ENCODE measurements around the gene GSTM4. TPM values are rescaled to one million over a fixed set of nuclear protein-coding genes. Genes with fewer than 3 reads are reported as not detected.
"Not testable (repeated sequence)": the region's sequence is repeated elsewhere in the genome, so short reads cannot be mapped to it uniquely, and the experiment has no call there.

GSTM4 gene
- total and polyA plus RNA-seq, 2 donors (not counting 1 experiment from before 2014, with no cell fraction given), result 17.7 to 30.8 TPM

DNA sequence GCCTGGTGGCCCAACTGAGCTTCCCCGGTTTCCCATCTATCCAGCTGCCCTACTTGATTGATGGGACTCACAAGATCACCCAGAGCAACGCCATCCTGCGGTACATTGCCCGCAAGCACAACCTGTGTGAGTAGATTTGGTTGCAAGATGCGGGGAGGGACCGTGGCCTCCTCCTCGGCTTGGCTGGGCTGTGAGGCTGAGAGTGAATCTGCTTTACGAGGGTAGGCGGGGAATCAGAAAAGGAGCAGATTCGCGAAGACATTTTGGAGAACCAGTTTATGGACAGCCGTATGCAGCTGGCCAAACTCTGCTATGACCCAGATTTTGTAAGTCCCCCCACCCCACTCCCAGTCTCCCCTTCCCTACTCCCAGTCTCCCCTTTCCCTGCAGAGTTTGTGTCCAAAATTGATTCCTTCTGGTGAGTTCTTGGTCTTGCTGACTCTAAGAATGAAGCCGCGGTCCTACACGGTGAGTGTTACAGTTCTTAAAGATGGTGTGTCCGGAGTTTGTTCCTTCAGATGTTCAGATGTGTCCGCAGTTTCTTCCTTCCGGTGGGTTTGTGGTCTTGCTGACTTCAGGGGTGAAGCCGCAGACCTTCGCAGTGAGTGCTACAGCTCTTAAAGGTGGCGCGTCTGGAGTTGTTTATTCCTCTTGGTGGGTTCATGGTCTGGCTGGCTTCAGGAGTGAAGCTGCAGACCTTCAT is 13.5 kb downstream of the GSTM4 start:
- H3K4me3 ChIP-seq (replicated peaks in 1 of 4; ENCODE audit: control extremely low read depth in 1 of 4, insufficient read depth in 1 of 4, low read depth in 3 of 4, low read length in 4 of 4), result no peak overlapping the region
- no peak overlapping the region for H2AFZ ChIP-seq (ENCODE audit: low read length)
- H3K9me3 ChIP-seq (ENCODE audit: control insufficient read depth, insufficient read depth, low read depth, low read length), result no peaks in the 10 kb centered on the region
- no peaks in the 10 kb centered on the region for H4K20me1 ChIP-seq (ENCODE audit: control insufficient read depth, extremely low read depth, insufficient read depth, low read length)
- no peaks in the 10 kb centered on the region for H3K4me1 ChIP-seq (ENCODE audit: control insufficient read depth, extremely low read depth, insufficient read depth, low read length)
- no peak overlapping the region for H3K27ac ChIP-seq (ENCODE audit: insufficient read depth, low read length)
- no peak overlapping the region for H3K9ac ChIP-seq (ENCODE audit: insufficient read depth, low read length)
- no peaks in the 10 kb centered on the region for H3K79me2 ChIP-seq (ENCODE audit: control insufficient read depth, insufficient read depth, low read length)
- no peak for TF ChIP-seq EZH2 (IDR thresholded peaks at IDR 0.05; ENCODE audit: low read length, missing control alignments)
- TF ChIP-seq, protein P1, sequence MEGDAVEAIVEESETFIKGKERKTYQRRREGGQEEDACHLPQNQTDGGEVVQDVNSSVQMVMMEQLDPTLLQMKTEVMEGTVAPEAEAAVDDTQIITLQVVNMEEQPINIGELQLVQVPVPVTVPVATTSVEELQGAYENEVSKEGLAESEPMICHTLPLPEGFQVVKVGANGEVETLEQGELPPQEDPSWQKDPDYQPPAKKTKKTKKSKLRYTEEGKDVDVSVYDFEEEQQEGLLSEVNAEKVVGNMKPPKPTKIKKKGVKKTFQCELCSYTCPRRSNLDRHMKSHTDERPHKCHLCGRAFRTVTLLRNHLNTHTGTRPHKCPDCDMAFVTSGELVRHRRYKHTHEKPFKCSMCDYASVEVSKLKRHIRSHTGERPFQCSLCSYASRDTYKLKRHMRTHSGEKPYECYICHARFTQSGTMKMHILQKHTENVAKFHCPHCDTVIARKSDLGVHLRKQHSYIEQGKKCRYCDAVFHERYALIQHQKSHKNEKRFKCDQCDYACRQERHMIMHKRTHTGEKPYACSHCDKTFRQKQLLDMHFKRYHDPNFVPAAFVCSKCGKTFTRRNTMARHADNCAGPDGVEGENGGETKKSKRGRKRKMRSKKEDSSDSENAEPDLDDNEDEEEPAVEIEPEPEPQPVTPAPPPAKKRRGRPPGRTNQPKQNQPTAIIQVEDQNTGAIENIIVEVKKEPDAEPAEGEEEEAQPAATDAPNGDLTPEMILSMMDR (conservative IDR thresholded peaks at IDR 0.05 in 1 of 2, IDR thresholded peaks at IDR 0.05 in 1 of 2; ENCODE audit: low read depth in 1 of 2, low read length in 2 of 2), result no peak
- no peak for DNase-seq (ENCODE audit: low read depth in 2 of 2)
- no peaks in the 10 kb centered on the region for H3K27me3 ChIP-seq (ENCODE audit: control insufficient read depth, insufficient read depth, low read length)
- no peaks in the 10 kb centered on the region for H3K36me3 ChIP-seq (ENCODE audit: control insufficient read depth, insufficient read depth, low read length)
- no peak overlapping the region for H3K4me2 ChIP-seq (ENCODE audit: extremely low read depth, insufficient read depth, low read length)

DNA sequence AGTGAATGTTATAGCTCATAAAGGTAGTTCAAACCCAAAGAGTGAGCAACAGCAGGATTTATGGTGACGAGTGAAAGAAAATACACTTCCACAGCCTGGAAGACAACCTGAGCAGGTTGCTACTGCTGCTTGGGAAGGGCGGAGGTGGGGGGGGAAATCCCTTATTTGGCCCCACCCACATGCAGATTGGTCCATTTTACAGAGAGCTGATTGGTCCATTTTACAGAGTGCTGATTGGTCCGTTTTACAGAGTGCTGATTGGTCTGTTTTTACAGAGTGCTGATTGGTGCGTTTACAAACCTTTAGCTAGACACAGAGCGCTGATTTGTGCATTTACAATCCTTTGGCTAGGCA is 14.0 kb downstream of the GSTM4 start:
- H3K36me3 ChIP-seq (ENCODE audit: control insufficient read depth, insufficient read depth, low read length); H3K79me2 ChIP-seq (ENCODE audit: control insufficient read depth, insufficient read depth, low read length); H3K4me3 ChIP-seq (replicated peaks in 1 of 4; ENCODE audit: control extremely low read depth in 1 of 4, insufficient read depth in 1 of 4, low read depth in 3 of 4, low read length in 4 of 4); H2AFZ ChIP-seq (ENCODE audit: low read length); H3K9ac ChIP-seq (ENCODE audit: insufficient read depth, low read length); H4K20me1 ChIP-seq (ENCODE audit: control insufficient read depth, extremely low read depth, insufficient read depth, low read length); H3K27me3 ChIP-seq (ENCODE audit: control insufficient read depth, insufficient read depth, low read length); H3K27ac ChIP-seq (ENCODE audit: insufficient read depth, low read length); H3K4me2 ChIP-seq (ENCODE audit: extremely low read depth, insufficient read depth, low read length); DNase-seq (ENCODE audit: low read depth in 2 of 2); H3K4me1 ChIP-seq (ENCODE audit: control insufficient read depth, extremely low read depth, insufficient read depth, low read length); H3K9me3 ChIP-seq (ENCODE audit: control insufficient read depth, insufficient read depth, low read depth, low read length): not testable (repeated sequence)

DNA sequence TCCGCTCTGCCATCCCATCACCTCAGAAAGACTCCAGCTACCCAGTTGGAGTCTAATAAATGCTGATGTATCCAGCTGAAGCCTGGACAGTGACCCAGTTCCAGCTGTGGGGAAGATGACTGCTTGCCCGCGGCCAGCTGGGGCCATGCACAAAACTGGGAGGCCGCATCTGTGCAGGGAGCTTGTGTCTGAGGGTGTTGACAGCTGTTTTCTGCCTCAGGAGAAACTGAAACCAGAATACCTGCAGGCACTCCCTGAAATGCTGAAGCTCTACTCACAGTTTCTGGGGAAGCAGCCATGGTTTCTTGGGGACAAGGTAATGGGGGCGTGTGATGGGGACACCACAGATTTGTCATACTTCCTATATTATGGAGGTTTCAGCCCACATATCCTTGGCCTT is 15.2 kb downstream of the GSTM4 start:
- H4K20me1 ChIP-seq (ENCODE audit: control insufficient read depth, extremely low read depth, insufficient read depth, low read length), result no peaks in the 10 kb centered on the region
- H3K27me3 ChIP-seq (ENCODE audit: control insufficient read depth, insufficient read depth, low read length), result no peaks in the 10 kb centered on the region
- no peak overlapping the region for H3K27ac ChIP-seq (ENCODE audit: insufficient read depth, low read length)
- no peak overlapping the region for H3K4me2 ChIP-seq (ENCODE audit: extremely low read depth, insufficient read depth, low read length)
- H3K9me3 ChIP-seq (ENCODE audit: control insufficient read depth, insufficient read depth, low read depth, low read length), result no peaks in the 10 kb centered on the region
- H3K9ac ChIP-seq (ENCODE audit: insufficient read depth, low read length), result no peak overlapping the region
- DNase-seq (ENCODE audit: low read depth in 2 of 2), result no peak
- no peaks in the 10 kb centered on the region for H3K4me1 ChIP-seq (ENCODE audit: control insufficient read depth, extremely low read depth, insufficient read depth, low read length)
- no peak overlapping the region for H2AFZ ChIP-seq (ENCODE audit: low read length)
- H3K4me3 ChIP-seq (replicated peaks in 1 of 4; ENCODE audit: control extremely low read depth in 1 of 4, insufficient read depth in 1 of 4, low read depth in 3 of 4, low read length in 4 of 4), result no peak overlapping the region
- no peaks in the 10 kb centered on the region for H3K36me3 ChIP-seq (ENCODE audit: control insufficient read depth, insufficient read depth, low read length)
- no peaks in the 10 kb centered on the region for H3K79me2 ChIP-seq (ENCODE audit: control insufficient read depth, insufficient read depth, low read length)
- TF ChIP-seq EZH2 (IDR thresholded peaks at IDR 0.05; ENCODE audit: low read length, missing control alignments), result no peak
- TF ChIP-seq, protein P1 (conservative IDR thresholded peaks at IDR 0.05 in 1 of 2, IDR thresholded peaks at IDR 0.05 in 1 of 2; ENCODE audit: low read depth in 1 of 2, low read length in 2 of 2), result no peak

DNA sequence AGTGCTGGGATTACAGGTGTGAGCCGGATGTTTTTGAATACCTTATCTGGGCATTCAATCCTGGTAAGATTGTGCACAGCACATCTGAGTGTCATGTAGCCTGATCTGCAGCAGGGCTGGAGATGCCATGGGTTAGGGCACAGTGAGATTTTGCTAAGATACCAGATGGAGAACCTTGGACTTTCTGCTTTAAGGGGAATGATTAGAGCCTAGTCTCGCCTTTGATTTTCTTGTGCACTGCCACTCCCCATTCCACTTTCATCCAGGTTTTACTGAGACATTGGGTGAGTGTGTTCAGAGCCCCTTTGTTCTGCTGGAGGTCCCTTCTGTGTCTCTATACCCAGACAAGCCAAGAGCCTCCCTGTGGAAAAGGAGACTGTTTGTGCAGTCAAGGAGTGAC is 18.0 kb downstream of the GSTM4 start:
- H3K4me1 ChIP-seq (ENCODE audit: control insufficient read depth, extremely low read depth, insufficient read depth, low read length); H2AFZ ChIP-seq (ENCODE audit: low read length); H3K79me2 ChIP-seq (ENCODE audit: control insufficient read depth, insufficient read depth, low read length); H3K4me2 ChIP-seq (ENCODE audit: extremely low read depth, insufficient read depth, low read length); H4K20me1 ChIP-seq (ENCODE audit: control insufficient read depth, extremely low read depth, insufficient read depth, low read length); H3K9ac ChIP-seq (ENCODE audit: insufficient read depth, low read length); H3K9me3 ChIP-seq (ENCODE audit: control insufficient read depth, insufficient read depth, low read depth, low read length); H3K4me3 ChIP-seq (replicated peaks in 1 of 4; ENCODE audit: control extremely low read depth in 1 of 4, insufficient read depth in 1 of 4, low read depth in 3 of 4, low read length in 4 of 4); H3K36me3 ChIP-seq (ENCODE audit: control insufficient read depth, insufficient read depth, low read length); H3K27me3 ChIP-seq (ENCODE audit: control insufficient read depth, insufficient read depth, low read length); DNase-seq (ENCODE audit: low read depth in 2 of 2); H3K27ac ChIP-seq (ENCODE audit: insufficient read depth, low read length): not testable (repeated sequence)

DNA sequence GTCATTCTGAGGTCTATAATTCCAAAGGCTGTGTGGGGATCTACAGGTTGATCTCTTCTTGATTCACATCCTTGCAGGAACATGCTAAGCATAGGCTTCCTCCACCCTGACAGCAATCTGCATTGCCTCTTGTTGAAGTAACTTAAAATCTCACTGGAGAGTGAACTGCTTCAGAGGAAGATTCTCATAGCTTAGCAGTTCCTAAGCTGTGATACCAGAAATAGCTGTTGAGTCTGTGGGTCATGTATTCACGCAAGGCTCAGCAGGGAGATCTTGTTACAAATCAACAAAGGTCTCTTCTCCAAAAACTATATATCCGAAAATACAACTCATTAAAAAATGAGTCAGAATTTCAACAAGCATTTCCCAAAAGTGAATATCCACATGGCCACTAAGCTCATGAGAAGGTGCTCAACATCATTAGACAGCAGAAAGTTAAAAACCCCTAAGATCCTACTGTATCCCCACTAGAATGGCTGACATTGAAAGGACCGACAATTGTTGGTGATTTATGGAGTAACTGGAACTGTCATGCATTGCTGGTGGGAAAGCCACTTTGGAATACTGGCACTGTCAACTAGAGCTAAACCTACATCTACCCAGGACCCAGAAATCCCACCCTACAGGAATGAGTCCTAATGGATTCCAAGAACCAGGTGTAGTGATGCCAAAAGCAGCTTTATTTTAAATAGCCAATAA is 20.9 kb downstream of the GSTM4 start:
- H3K27ac ChIP-seq (ENCODE audit: insufficient read depth, low read length); H3K36me3 ChIP-seq (ENCODE audit: control insufficient read depth, insufficient read depth, low read length); H3K27me3 ChIP-seq (ENCODE audit: control insufficient read depth, insufficient read depth, low read length); H4K20me1 ChIP-seq (ENCODE audit: control insufficient read depth, extremely low read depth, insufficient read depth, low read length); H3K4me2 ChIP-seq (ENCODE audit: extremely low read depth, insufficient read depth, low read length); H3K79me2 ChIP-seq (ENCODE audit: control insufficient read depth, insufficient read depth, low read length); DNase-seq (ENCODE audit: low read depth in 2 of 2); H3K4me3 ChIP-seq (replicated peaks in 1 of 4; ENCODE audit: control extremely low read depth in 1 of 4, insufficient read depth in 1 of 4, low read depth in 3 of 4, low read length in 4 of 4); H3K9ac ChIP-seq (ENCODE audit: insufficient read depth, low read length); H2AFZ ChIP-seq (ENCODE audit: low read length); H3K9me3 ChIP-seq (ENCODE audit: control insufficient read depth, insufficient read depth, low read depth, low read length); H3K4me1 ChIP-seq (ENCODE audit: control insufficient read depth, extremely low read depth, insufficient read depth, low read length): not testable (repeated sequence)
